DOHH2 (cell line): ENCODE results near the gene RAB26.

Experiments used
- H3F3A ChIP-seq: fragments of 200-600 bp; sonication (generic), shearing (Covaris generic); 2 replicates; pipeline ENCODE4 v1.6.0; 2016; ENCODE audit warnings: antibody characterized with exemption, mild to moderate bottlenecking; ENCODE audit not compliant: control insufficient read depth, insufficient read depth
- H3K27ac ChIP-seq: fragments of 200-600 bp; sonication (generic); 2 replicates; pipeline ENCODE4 v1.5.1; 2014; ENCODE audit warnings: low read depth, mild to moderate bottlenecking, low read length, moderate library complexity
- H3K27me3 ChIP-seq: fragments of 200-600 bp; sonication (generic); 2 replicates; pipeline ENCODE4 v1.6.1; 2014; ENCODE audit warnings: mild to moderate bottlenecking, low read length, mixed read lengths; ENCODE audit not compliant: control insufficient read depth
- H3K36me3 ChIP-seq: fragments of 200-600 bp; sonication (generic); 2 replicates; pipeline ENCODE4 v1.6.1; 2014; ENCODE audit warnings: mild to moderate bottlenecking, low read length, moderate library complexity, mixed read lengths; ENCODE audit not compliant: control insufficient read depth
- H3K4me1 ChIP-seq: fragments of 200-600 bp; sonication (generic); 2 replicates; pipeline ENCODE4 v1.6.1; 2014; ENCODE audit warnings: mild to moderate bottlenecking, low read length, mixed read lengths; ENCODE audit not compliant: control insufficient read depth
- H3K4me2 ChIP-seq: fragments of 200-600 bp; sonication (generic); 2 replicates; pipeline ENCODE4 v1.6.0; 2014; ENCODE audit warnings: mild to moderate bottlenecking, low read length, moderate library complexity
- H3K4me3 ChIP-seq: fragments of 200-600 bp; sonication (generic); 2 replicates; pipeline ENCODE4 v1.5.1; 2014; ENCODE audit warnings: mild to moderate bottlenecking, low read length, mixed read lengths
- H3K79me2 ChIP-seq: fragments of 200-600 bp; sonication (generic); 2 replicates; pipeline ENCODE4 v1.6.1; 2014; ENCODE audit warnings: mild to moderate bottlenecking, low read length, mixed read lengths; ENCODE audit not compliant: control insufficient read depth
- H3K9me2 ChIP-seq: fragments of 200-600 bp; sonication (generic); replicated peaks from 2 replicates; pipeline ENCODE4 v1.6.1; 2014; ENCODE audit warnings: mild to moderate bottlenecking, low read length, mixed read lengths; ENCODE audit not compliant: control insufficient read depth
- H3K9me3 ChIP-seq: fragments of 200-600 bp; sonication (generic); 2 replicates; pipeline ENCODE4 v1.6.1; 2014; ENCODE audit warnings: antibody characterized with exemption, low read length, mixed read lengths; ENCODE audit not compliant: control insufficient read depth, insufficient read depth
- H4K20me1 ChIP-seq: fragments of 200-600 bp; sonication (generic); 2 replicates; pipeline ENCODE4 v1.6.0; 2014; ENCODE audit warnings: low read depth, mild to moderate bottlenecking, antibody characterized with exemption, low read length, moderate library complexity; ENCODE audit not compliant: control insufficient read depth, insufficient read depth
- CTCF ChIP-seq: fragments of 200-600 bp; sonication (generic); IDR thresholded peaks from one replicate; pipeline ENCODE4 v1.5.1; 2014; ENCODE audit warnings: antibody characterized with exemption, mild to moderate bottlenecking, low read depth, low read length; ENCODE audit not compliant: poor library complexity, severe bottlenecking
- EZH2phosphoT487 ChIP-seq: fragments of 200-600 bp; sonication (generic); IDR thresholded peaks from 2 replicates; pipeline ENCODE4 v1.6.1; 2017; ENCODE audit warnings: borderline replicate concordance, mild to moderate bottlenecking, antibody characterized with exemption, low read length, moderate library complexity, mixed read lengths

Gene RAB26

GRCh38 chr16:2194852-2195321, 46.5 kb downstream of the RAB26 start:
- TF ChIP-seq EZH2phosphoT487 (no peak; the same call in 1 of the 2 replicates), CTCF (peak; percentile 56)
- no peak overlapping the region for H3K27ac ChIP-seq
- no peaks in the 10 kb centered on the region for H3K79me2 ChIP-seq
- no peaks in the 10 kb centered on the region for H3K9me3 ChIP-seq
- H3K27me3 ChIP-seq = peaks cover 57% of the 10 kb centered on the region
- no peaks in the 10 kb centered on the region for H3K36me3 ChIP-seq
- peaks cover 10% of the 10 kb centered on the region for H3K4me1 ChIP-seq
- H3F3A ChIP-seq = no peaks in the 10 kb centered on the region
- H3K4me2 ChIP-seq = peak overlapping the region; percentile 33
- H4K20me1 ChIP-seq = peaks cover 5% of the 10 kb centered on the region; the same call in 1 of the 2 replicates
- no peak overlapping the region for H3K4me3 ChIP-seq
- no peaks in the 10 kb centered on the region for H3K9me2 ChIP-seq

- Histone ChIP-seq H3K4me1 (peaks cover 10% of the 10 kb centered on the region), H3K4me2 (peak overlapping the region; percentile 33), H3K9me3 (no peaks in the 10 kb centered on the region), H3K9me2 (no peaks in the 10 kb centered on the region), H3F3A (no peaks in the 10 kb centered on the region), H3K27ac (no peak overlapping the region), H3K4me3 (peak overlapping the region; percentile 10; the same call in 1 of the 2 replicates), H4K20me1 (peaks cover 5% of the 10 kb centered on the region; the same call in 1 of the 2 replicates), H3K36me3 (no peaks in the 10 kb centered on the region), H3K27me3 (peaks cover 63% of the 10 kb centered on the region), H3K79me2 (no peaks in the 10 kb centered on the region)
- peak; percentile 93 for TF ChIP-seq EZH2phosphoT487
- no peak for TF ChIP-seq CTCF
These were observed 47.1 kb downstream of the RAB26 start for GRCh38 chr16:2195322-2196161.

- no peak for TF ChIP-seq EZH2phosphoT487
- no peak for TF ChIP-seq CTCF
- H3K9me3 ChIP-seq = no peaks in the 10 kb centered on the region
- H3K79me2 ChIP-seq = no peaks in the 10 kb centered on the region
- H3K27me3 ChIP-seq = peaks cover 64% of the 10 kb centered on the region
- peak within 1 kb of the TSS; percentile 33 for H3K4me2 ChIP-seq
- no peaks in the 10 kb centered on the region for H3F3A ChIP-seq
- H3K36me3 ChIP-seq = no peaks in the 10 kb centered on the region
- H3K27ac ChIP-seq = no peak within 1 kb of the TSS
- peak within 1 kb of the TSS; percentile 10; the same call in 1 of the 2 replicates for H3K4me3 ChIP-seq
- H3K9me2 ChIP-seq = no peaks in the 10 kb centered on the region
- H3K4me1 ChIP-seq = peaks cover 10% of the 10 kb centered on the region
- peaks cover 5% of the 10 kb centered on the region; the same call in 1 of the 2 replicates for H4K20me1 ChIP-seq
These were observed 47.9 kb downstream of the RAB26 start, which contains the start of gene CASKIN1 for GRCh38 chr16:2196162-2196980. Gene CASKIN1 (minus strand): TSS chr16:2196605. CDS start chr16:2196432, 173 bp downstream.
